Neutrophil (primary cell): ENCODE measurements around the gene CAMTA1.

Experiments
- H3K27ac ChIP-seq: fragments of 200-600 bp; sonication (generic); 2 replicates; pipeline ENCODE4 v1.5.1; 2016; ENCODE audit warnings: mild to moderate bottlenecking, moderate library complexity
- H3K27me3 ChIP-seq: fragments of 200-600 bp; sonication (generic); 2 replicates; pipeline ENCODE4 v1.6.0; 2016; ENCODE audit warnings: mild to moderate bottlenecking
- H3K36me3 ChIP-seq: fragments of 200-600 bp; sonication (generic); 2 replicates; pipeline ENCODE4 v1.5.1; 2017
- H3K4me1 ChIP-seq, 2 experiments: fragments of 200-600 bp in 1 of 2; sonication (generic) in 1 of 2; 1 replicate in 1 of 2; 2 replicates in 1 of 2; pipeline versions ENCODE4 v1.5.1 to v1.6.1; 2013 to 2016; ENCODE audit warnings: low read depth in 1 of 2, low read length in 1 of 2, mild to moderate bottlenecking in 1 of 2, moderate library complexity in 1 of 2; ENCODE audit not compliant: control insufficient read depth in 1 of 2, insufficient read depth in 1 of 2
- H3K4me3 ChIP-seq, 2 experiments: fragments of 200-600 bp in 1 of 2; sonication (generic) in 1 of 2; 1 replicate in 1 of 2; 2 replicates in 1 of 2; pipeline ENCODE4 v1.5.1; 2013 to 2016; ENCODE audit warnings: low read depth in 1 of 2, low read length in 1 of 2, mild to moderate bottlenecking in 1 of 2, moderate library complexity in 1 of 2
- H3K9me3 ChIP-seq: fragments of 200-600 bp; sonication (generic); 2 replicates; pipeline ENCODE4 v1.5.1; 2016
- CTCF ChIP-seq: fragments of 200-600 bp; sonication (generic); IDR thresholded peaks from 2 replicates; pipeline ENCODE4 v1.5.1; 2016; ENCODE audit warnings: antibody characterized with exemption

CAMTA1 gene

GRCh38 chr1:7655354-7655753 is 870.1 kb downstream of the CAMTA1 start:
- no peaks in the 10 kb centered on the region for H3K36me3 ChIP-seq
- no peaks in the 10 kb centered on the region for H3K4me1 ChIP-seq
- H3K27ac ChIP-seq: no peak overlapping the region
- peaks cover 1% of the 10 kb centered on the region for H3K27me3 ChIP-seq
- no peak for TF ChIP-seq CTCF
- H3K4me3 ChIP-seq: no peak overlapping the region
- H3K9me3 ChIP-seq: no peaks in the 10 kb centered on the region

- no peak for TF ChIP-seq CTCF
- Histone ChIP-seq H3K27ac (no peak overlapping the region), H3K4me1 (no peaks in the 10 kb centered on the region), H3K9me3 (no peaks in the 10 kb centered on the region), H3K27me3 (no peaks in the 10 kb centered on the region), H3K4me3 (no peak overlapping the region), H3K36me3 (no peaks in the 10 kb centered on the region)
These were observed 871.4 kb downstream of the CAMTA1 start for GRCh38 chr1:7656557-7657215.

GRCh38 chr1:7657287-7658016 is 872.2 kb downstream of the CAMTA1 start:
- Histone ChIP-seq H3K4me1 (no peaks in the 10 kb centered on the region), H3K27me3 (no peaks in the 10 kb centered on the region), H3K27ac (no peak overlapping the region), H3K9me3 (no peaks in the 10 kb centered on the region), H3K36me3 (no peaks in the 10 kb centered on the region), H3K4me3 (no peak overlapping the region)
- TF ChIP-seq CTCF: no peak

- H3K27ac ChIP-seq: no peak overlapping the region
- H3K27me3 ChIP-seq: no peaks in the 10 kb centered on the region
- no peak overlapping the region for H3K4me3 ChIP-seq
- no peaks in the 10 kb centered on the region for H3K36me3 ChIP-seq
- TF ChIP-seq CTCF: no peak
- no peaks in the 10 kb centered on the region for H3K9me3 ChIP-seq
- H3K4me1 ChIP-seq: no peaks in the 10 kb centered on the region
These were observed 872.8 kb downstream of the CAMTA1 start for GRCh38 chr1:7658099-7658498.

GRCh38 chr1:7659514-7659913 is 874.3 kb downstream of the CAMTA1 start:
- H3K4me1 ChIP-seq: no peaks in the 10 kb centered on the region
- H3K27me3 ChIP-seq: no peaks in the 10 kb centered on the region
- no peaks in the 10 kb centered on the region for H3K36me3 ChIP-seq
- H3K27ac ChIP-seq: no peak overlapping the region
- H3K4me3 ChIP-seq: no peak overlapping the region
- no peak for TF ChIP-seq CTCF
- H3K9me3 ChIP-seq: no peaks in the 10 kb centered on the region
